Keratinocyte (primary cell): ENCODE measurements around the gene CHMP3. TPM values are rescaled to one million over a fixed set of nuclear protein-coding genes. Genes with fewer than 3 reads are reported as not detected.

ENCODE experiments used
- DNase-seq: peaks from one replicate; pipeline ENCODE4 v3.0.0-alpha.2; 2011; ENCODE audit warnings: low read depth, missing footprints, low spot score
- FAIRE-seq: peaks from 2 replicates; lab custom pipeline; 2011; peaks lifted over from hg19 to GRCh38; lab: Jason Lieb, UNC
- H2AFZ ChIP-seq: 2 replicates; pipeline ENCODE4 v1.6.0; 2012; ENCODE audit warnings: low read length, control low read depth, inconsistent platforms; ENCODE audit not compliant: control insufficient read depth
- H3K27ac ChIP-seq: 2 replicates; pipeline ENCODE4 v1.5.1; 2011; ENCODE audit warnings: low read length; ENCODE audit not compliant: control insufficient read depth, insufficient read depth
- H3K27me3 ChIP-seq: 3 replicates; pipeline ENCODE4 v1.6.0; 2011; ENCODE audit warnings: low read length; ENCODE audit not compliant: control insufficient read depth, insufficient read depth; ENCODE audit errors: extremely low read depth
- H3K36me3 ChIP-seq, 2 experiments: 2 replicates in 1 of 2; 3 replicates in 1 of 2; pipeline ENCODE4 v1.5.1; 2011; ENCODE audit warnings: low read length in 2 of 2, mild to moderate bottlenecking in 1 of 2; ENCODE audit not compliant: control insufficient read depth in 2 of 2, insufficient read depth in 2 of 2; ENCODE audit errors: extremely low read depth in 1 of 2
- H3K4me1 ChIP-seq: 3 replicates; pipeline ENCODE4 v1.5.1; 2011; ENCODE audit warnings: low read length; ENCODE audit not compliant: control insufficient read depth, insufficient read depth; ENCODE audit errors: extremely low read depth
- H3K4me2 ChIP-seq: 3 replicates; pipeline ENCODE4 v1.6.0; 2011; ENCODE audit warnings: low read depth, low read length; ENCODE audit not compliant: control insufficient read depth, insufficient read depth; ENCODE audit errors: extremely low read depth
- H3K4me3 ChIP-seq, 3 experiments: fragments of 200-600 bp in 1 of 3; sonication (generic) in 1 of 3; 2 replicates in 2 of 3; 3 replicates in 1 of 3; pipeline ENCODE4 v1.5.1; 2011 to 2016; ENCODE audit warnings: low read length in 3 of 3, mild to moderate bottlenecking in 3 of 3, control low read depth in 2 of 3, inconsistent platforms in 1 of 3, low read depth in 1 of 3, mixed read lengths in 1 of 3, mixed run types in 1 of 3, moderate library complexity in 1 of 3; ENCODE audit not compliant: control insufficient read depth in 2 of 3, insufficient read depth in 2 of 3; ENCODE audit errors: extremely low read depth in 1 of 3
- H3K79me2 ChIP-seq: 2 replicates; pipeline ENCODE4 v1.6.0; 2012; ENCODE audit warnings: low read length; ENCODE audit not compliant: control insufficient read depth, insufficient read depth
- H3K9ac ChIP-seq: 3 replicates; pipeline ENCODE4 v1.6.0; 2011; ENCODE audit warnings: low read length; ENCODE audit not compliant: control insufficient read depth, insufficient read depth; ENCODE audit errors: extremely low read depth
- H3K9me1 ChIP-seq: 3 replicates; pipeline ENCODE4 v1.6.0; 2011; ENCODE audit warnings: low read length; ENCODE audit not compliant: control insufficient read depth, insufficient read depth; ENCODE audit errors: extremely low read depth
- H3K9me3 ChIP-seq: 2 replicates; pipeline ENCODE4 v1.5.1; 2012; ENCODE audit warnings: low read depth, low read length; ENCODE audit not compliant: control insufficient read depth
- H4K20me1 ChIP-seq: 3 replicates; pipeline ENCODE4 v1.6.0; 2011; ENCODE audit warnings: low read length; ENCODE audit not compliant: control insufficient read depth, insufficient read depth; ENCODE audit errors: extremely low read depth
- EZH2 ChIP-seq: IDR thresholded peaks from one replicate; pipeline ENCODE4 v1.6.1; 2012; ENCODE audit warnings: inconsistent platforms, mild to moderate bottlenecking, low read length, moderate library complexity
- dilution Hi-C: fragments of 300-500 bp; cut with MboI; formaldehyde crosslinking; loops from one replicate; pipeline ENCODE4 v1.7.0; 2020; ENCODE audit warnings: low sequenced_read_pairs; ENCODE audit not compliant: extremely low pct_ligation_motif_present
- polyA plus RNA-seq, 5 experiments: library from polyadenylated mRNA; depleted of rRNA in 3 of 5; stranded (reverse) in 3 of 5; stranded (forward) in 1 of 5; unstranded in 1 of 5; fragments of >200 nt; gene quantifications; 1 replicate in 1 of 5; 2 replicates in 3 of 5; 3 replicates in 1 of 5; pipeline versions ENCODE4 v1.2.1 to v1.2.3, GENCODE V29; 2011 to 2012; ENCODE audit warnings: missing spikeins in 2 of 5, low read depth in 1 of 5, low replicate concordance in 1 of 5
- TF ChIP-seq, protein P1 (sequence below), 3 experiments: IDR thresholded peaks in 1 of 3; conservative IDR thresholded peaks in 1 of 3; optimal IDR thresholded peaks in 1 of 3; 2 replicates in 2 of 3; 3 replicates in 1 of 3; pipeline versions ENCODE3 to v1.5.1; 2011; ENCODE audit warnings: low read length in 3 of 3, mild to moderate bottlenecking in 3 of 3, moderate library complexity in 2 of 3, control low read depth in 1 of 3, inconsistent platforms in 1 of 3; ENCODE audit not compliant: insufficient read depth in 2 of 3; ENCODE audit errors: extremely low read depth in 1 of 3

CHMP3 gene
- polyA plus RNA-seq, 1 donor (not counting 4 experiments of a cell fraction or from before 2014, with no cell fraction given), result 162 TPM

DNA sequence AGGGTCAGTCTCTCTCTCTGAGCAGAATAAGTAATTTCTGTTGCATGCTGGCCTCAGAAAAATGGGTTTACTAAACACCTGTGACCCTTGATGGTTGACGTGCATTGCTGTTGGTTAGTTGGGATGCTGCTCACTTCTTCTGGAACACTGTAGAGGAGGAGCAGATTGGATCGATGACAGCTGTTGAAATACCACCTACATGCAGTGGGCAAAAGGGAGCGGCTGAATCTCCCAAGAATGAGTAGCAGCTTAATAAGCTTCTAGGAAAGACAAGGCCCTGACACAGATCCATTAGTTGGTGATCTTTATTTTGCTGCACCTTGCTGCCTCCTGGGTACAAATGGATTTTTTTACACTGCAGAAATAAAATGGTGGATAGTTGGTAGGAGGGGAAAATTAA is 78.9 kb downstream of the CHMP3 start:
- Histone ChIP-seq H4K20me1 (no peaks in the 10 kb centered on the region), H3K36me3 (peaks cover 38 to 46% of the 10 kb centered on the region in 2 experiments), H3K4me1 (peaks cover 6% of the 10 kb centered on the region), H3K27ac (no peak overlapping the region), H3K9ac (no peak overlapping the region), H3K4me3 (no peak overlapping the region), H3K79me2 (no peaks in the 10 kb centered on the region), H3K4me2 (no peak overlapping the region), H3K9me1 (no peaks in the 10 kb centered on the region), H2AFZ (no peak overlapping the region), H3K27me3 (no peaks in the 10 kb centered on the region), H3K9me3 (no peaks in the 10 kb centered on the region)
- TF ChIP-seq EZH2, result no peak
- TF ChIP-seq, protein P1, sequence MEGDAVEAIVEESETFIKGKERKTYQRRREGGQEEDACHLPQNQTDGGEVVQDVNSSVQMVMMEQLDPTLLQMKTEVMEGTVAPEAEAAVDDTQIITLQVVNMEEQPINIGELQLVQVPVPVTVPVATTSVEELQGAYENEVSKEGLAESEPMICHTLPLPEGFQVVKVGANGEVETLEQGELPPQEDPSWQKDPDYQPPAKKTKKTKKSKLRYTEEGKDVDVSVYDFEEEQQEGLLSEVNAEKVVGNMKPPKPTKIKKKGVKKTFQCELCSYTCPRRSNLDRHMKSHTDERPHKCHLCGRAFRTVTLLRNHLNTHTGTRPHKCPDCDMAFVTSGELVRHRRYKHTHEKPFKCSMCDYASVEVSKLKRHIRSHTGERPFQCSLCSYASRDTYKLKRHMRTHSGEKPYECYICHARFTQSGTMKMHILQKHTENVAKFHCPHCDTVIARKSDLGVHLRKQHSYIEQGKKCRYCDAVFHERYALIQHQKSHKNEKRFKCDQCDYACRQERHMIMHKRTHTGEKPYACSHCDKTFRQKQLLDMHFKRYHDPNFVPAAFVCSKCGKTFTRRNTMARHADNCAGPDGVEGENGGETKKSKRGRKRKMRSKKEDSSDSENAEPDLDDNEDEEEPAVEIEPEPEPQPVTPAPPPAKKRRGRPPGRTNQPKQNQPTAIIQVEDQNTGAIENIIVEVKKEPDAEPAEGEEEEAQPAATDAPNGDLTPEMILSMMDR (optimal IDR thresholded peaks at IDR 0.05 in 1 of 3, IDR thresholded peaks at IDR 0.05 in 1 of 3, conservative IDR thresholded peaks at IDR 0.05 in 1 of 3; ENCODE audit: extremely low read depth in 1 of 3, insufficient read depth in 2 of 3, low read length in 3 of 3), result no peak
- dilution Hi-C loops, result no loop called here
- DNase-seq, result no peak
- FAIRE-seq, result no peak

DNA sequence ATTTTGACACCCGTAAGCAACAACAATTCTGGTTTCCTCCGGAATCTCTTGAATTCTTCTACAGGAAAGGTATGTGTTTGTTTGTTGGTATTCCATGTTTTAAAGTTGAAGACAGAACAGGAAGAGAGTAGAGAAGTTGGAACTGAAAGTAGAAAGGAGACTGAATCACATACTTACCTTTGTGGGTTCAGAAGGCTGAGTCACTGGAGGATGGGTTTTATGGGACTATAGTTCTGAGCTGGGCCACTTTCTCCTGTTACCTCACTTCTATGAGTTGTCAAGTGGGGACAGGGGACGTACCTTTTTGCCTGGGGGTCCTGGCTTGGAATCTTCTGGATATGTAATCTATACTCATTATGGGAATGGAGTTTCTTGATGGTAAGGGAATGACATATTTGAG is 81.2 kb downstream of the CHMP3 start:
- Histone ChIP-seq H3K9ac (no peak overlapping the region), H3K4me2 (no peak overlapping the region), H2AFZ (no peak overlapping the region), H3K9me3 (no peaks in the 10 kb centered on the region), H3K4me1 (peaks cover 6% of the 10 kb centered on the region), H3K27me3 (no peaks in the 10 kb centered on the region), H4K20me1 (no peaks in the 10 kb centered on the region), H3K79me2 (no peaks in the 10 kb centered on the region), H3K4me3 (no peak overlapping the region), H3K9me1 (no peaks in the 10 kb centered on the region), H3K27ac (no peak overlapping the region), H3K36me3 (peaks cover 45% of the 10 kb centered on the region in 2 experiments)
- FAIRE-seq, result no peak
- TF ChIP-seq, protein P1 (optimal IDR thresholded peaks at IDR 0.05 in 1 of 3, IDR thresholded peaks at IDR 0.05 in 1 of 3, conservative IDR thresholded peaks at IDR 0.05 in 1 of 3; ENCODE audit: extremely low read depth in 1 of 3, insufficient read depth in 2 of 3, low read length in 3 of 3), result no peak
- no peak for TF ChIP-seq EZH2
- DNase-seq, result no peak
- dilution Hi-C loops, result no loop called here
